WTC11 (cell line): ENCODE results near the gene ASIC3. TPM values are rescaled to one million over a fixed set of nuclear protein-coding genes. Genes with fewer than 3 reads are reported as not detected.

Source experiments
- ATAC-seq: fragments of 200-7000 bp; cut with Tn5 transposase; 2 replicates; pipeline ENCODE4 v1.10.0; 2021; ENCODE audit warnings: mild to moderate bottlenecking, moderate library complexity
- CTCF ChIA-PET: fragments of 300-600 bp; sonication (Branson Sonifier 250); formaldehyde crosslinking; loops from one replicate; lab custom pipeline; 2021; ENCODE audit warnings: antibody characterized with exemption; lab: Charles Lee
- POLR2A ChIA-PET: fragments of 350-600 bp; sonication (Branson Sonifier 250); formaldehyde crosslinking; loops from one replicate; lab custom pipeline; 2021; ENCODE audit warnings: antibody characterized with exemption; lab: Charles Lee
- DNase-seq: peaks from one replicate; pipeline ENCODE4 v3.0.0; 2021; ENCODE audit warnings: low spot score
- H3K27ac Mint-ChIP-seq: 2 replicates; pipeline ENCODE4 v1.8.0; 2021; ENCODE audit warnings: mixed read lengths
- H3K27me3 Mint-ChIP-seq: 2 replicates; pipeline ENCODE4 v1.8.0; 2021; ENCODE audit warnings: low read depth, mild to moderate bottlenecking, moderate library complexity, mixed read lengths
- H3K36me3 Mint-ChIP-seq: 2 replicates; pipeline ENCODE4 v1.8.0; 2021; ENCODE audit warnings: mixed read lengths
- H3K4me1 Mint-ChIP-seq: 2 replicates; pipeline ENCODE4 v1.8.0; 2022; ENCODE audit warnings: mixed read lengths
- H3K4me3 Mint-ChIP-seq: 2 replicates; pipeline ENCODE4 v1.8.0; 2021; ENCODE audit warnings: mild to moderate bottlenecking, moderate library complexity, mixed read lengths
- H3K9me3 Mint-ChIP-seq: 2 replicates; pipeline ENCODE4 v1.8.0; 2021; ENCODE audit warnings: mixed read lengths
- ATF1 ChIP-seq: sonication (generic); formaldehyde crosslinking; IDR thresholded peaks from 2 replicates; pipeline ENCODE4 v1.8.1; 2023; ENCODE audit warnings: mild to moderate bottlenecking, moderate library complexity, missing genetic modification reagents
- CDX4 ChIP-seq: fragments of 250-450 bp; sonication (Bioruptor Pico); IDR thresholded peaks from 2 replicates; pipeline ENCODE4 v1.9.0; 2021; ENCODE audit warnings: moderate library complexity, mild to moderate bottlenecking, inconsistent platforms, borderline replicate concordance
- CREB1 ChIP-seq: sonication (generic); formaldehyde crosslinking; IDR thresholded peaks from 2 replicates; pipeline ENCODE4 v1.8.0; 2023; ENCODE audit warnings: mild to moderate bottlenecking, missing genetic modification reagents
- E2F4 ChIP-seq: sonication (generic); formaldehyde crosslinking; IDR thresholded peaks from 2 replicates; pipeline ENCODE4 v1.8.1; 2022; ENCODE audit warnings: low read depth, mild to moderate bottlenecking, moderate library complexity, missing genetic modification reagents, borderline replicate concordance
- ETV6 ChIP-seq: sonication (generic); formaldehyde crosslinking; IDR thresholded peaks from 2 replicates; pipeline ENCODE4 v1.8.1; 2022; ENCODE audit warnings: mild to moderate bottlenecking, missing genetic modification reagents
- FOXJ3 ChIP-seq: sonication (generic); formaldehyde crosslinking; IDR thresholded peaks from 2 replicates; pipeline ENCODE4 v1.9.0; 2021; ENCODE audit warnings: missing genetic modification reagents, mild to moderate bottlenecking, borderline replicate concordance
- MXD4 ChIP-seq: fragments of 250-450 bp; sonication (Bioruptor Pico); IDR thresholded peaks from 2 replicates; pipeline ENCODE4 v1.8.0; 2021; ENCODE audit warnings: mild to moderate bottlenecking, moderate library complexity, borderline replicate concordance
- MYBL2 ChIP-seq: sonication (generic); formaldehyde crosslinking; IDR thresholded peaks from 2 replicates; pipeline ENCODE4 v1.8.1; 2023; ENCODE audit warnings: mild to moderate bottlenecking, moderate library complexity, missing genetic modification reagents
- NR1H2 ChIP-seq: sonication (generic); formaldehyde crosslinking; IDR thresholded peaks from 2 replicates; pipeline ENCODE4 v1.9.0; 2021; ENCODE audit warnings: mild to moderate bottlenecking, moderate library complexity, missing genetic modification reagents
- NR2C2 ChIP-seq: sonication (generic); formaldehyde crosslinking; IDR thresholded peaks from 2 replicates; pipeline ENCODE4 v1.8.0; 2022; ENCODE audit warnings: mild to moderate bottlenecking, missing genetic modification reagents
- SMAD4 ChIP-seq: sonication (generic); formaldehyde crosslinking; IDR thresholded peaks from 2 replicates; pipeline ENCODE4 v1.8.0; 2022; ENCODE audit warnings: mild to moderate bottlenecking, missing genetic modification reagents
- SOX15 ChIP-seq: fragments of 250-450 bp; sonication (Bioruptor Pico); IDR thresholded peaks from 2 replicates; pipeline ENCODE4 v1.9.0; 2021; ENCODE audit warnings: mild to moderate bottlenecking
- TEAD1 ChIP-seq: sonication (generic); formaldehyde crosslinking; IDR thresholded peaks from 2 replicates; pipeline ENCODE4 v1.8.0; 2022; ENCODE audit warnings: mild to moderate bottlenecking, missing genetic modification reagents
- TEAD4 ChIP-seq: sonication (generic); formaldehyde crosslinking; IDR thresholded peaks from 2 replicates; pipeline ENCODE4 v1.8.0; 2022; ENCODE audit warnings: mild to moderate bottlenecking, missing genetic modification reagents
- ZNF281 ChIP-seq: sonication (generic); formaldehyde crosslinking; IDR thresholded peaks from 2 replicates; pipeline ENCODE4 v1.8.0; 2023; ENCODE audit warnings: mild to moderate bottlenecking, missing genetic modification reagents
- ZNF416 ChIP-seq: fragments of 250-450 bp; sonication (Bioruptor Pico); IDR thresholded peaks from 2 replicates; pipeline ENCODE4 v1.9.0; 2021; ENCODE audit warnings: mild to moderate bottlenecking, inconsistent platforms
- ZNF423 ChIP-seq: fragments of 250-450 bp; sonication (Bioruptor Pico); IDR thresholded peaks from 2 replicates; pipeline ENCODE4 v2.1.2; 2022; ENCODE audit warnings: mild to moderate bottlenecking, moderate library complexity
- ZNF671 ChIP-seq: fragments of 250-450 bp; sonication (Bioruptor Pico); IDR thresholded peaks from 2 replicates; pipeline ENCODE4 v1.8.0; 2021; ENCODE audit warnings: mild to moderate bottlenecking
- total RNA-seq: library from RNA; stranded (reverse); gene quantifications from 3 replicates; pipeline ENCODE4 v1.2.3, GENCODE V29; 2021
- TF ChIP-seq, protein P1 (sequence below): fragments of 250-450 bp; sonication (Bioruptor Pico); IDR thresholded peaks from 2 replicates; pipeline ENCODE4 v1.8.0; 2021; ENCODE audit warnings: mild to moderate bottlenecking
- TF ChIP-seq, protein P2 (sequence below): sonication (generic); formaldehyde crosslinking; IDR thresholded peaks from 2 replicates; pipeline ENCODE4 v1.8.0; 2022; ENCODE audit warnings: missing genetic modification reagents

Gene ASIC3
- total RNA-seq, 1 experiment from 2014 or later = 5.5 TPM

- TF ChIP-seq ATF1 (CRISPR knock-in tag) (no peak), SOX15 (CRISPR knock-in tag) (no peak), NR1H2 (no peak), TEAD1 (CRISPR knock-in tag) (0 out of 2 replicates have a peak, but pooled peaks have one; percentile 41), FOXJ3 (CRISPR knock-in tag) (no peak), MXD4 (no peak), CDX4 (no peak), E2F4 (no peak), ZNF423 (CRISPR knock-in tag) (no peak), ZNF671 (no peak), TEAD4 (CRISPR knock-in tag) (0 out of 2 replicates have a peak, but pooled peaks have one; percentile 9), ETV6 (no peak; the same call in 1 of the 2 replicates), ZNF416 (CRISPR knock-in tag) (no peak), SMAD4 (CRISPR knock-in tag) (no peak), NR2C2 (CRISPR knock-in tag) (no peak)
- TF ChIP-seq, protein P1, sequence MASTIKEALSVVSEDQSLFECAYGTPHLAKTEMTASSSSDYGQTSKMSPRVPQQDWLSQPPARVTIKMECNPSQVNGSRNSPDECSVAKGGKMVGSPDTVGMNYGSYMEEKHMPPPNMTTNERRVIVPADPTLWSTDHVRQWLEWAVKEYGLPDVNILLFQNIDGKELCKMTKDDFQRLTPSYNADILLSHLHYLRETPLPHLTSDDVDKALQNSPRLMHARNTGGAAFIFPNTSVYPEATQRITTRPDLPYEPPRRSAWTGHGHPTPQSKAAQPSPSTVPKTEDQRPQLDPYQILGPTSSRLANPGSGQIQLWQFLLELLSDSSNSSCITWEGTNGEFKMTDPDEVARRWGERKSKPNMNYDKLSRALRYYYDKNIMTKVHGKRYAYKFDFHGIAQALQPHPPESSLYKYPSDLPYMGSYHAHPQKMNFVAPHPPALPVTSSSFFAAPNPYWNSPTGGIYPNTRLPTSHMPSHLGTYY = no peak
Measured at GRCh38 chr7:151080522-151081169, 32.3 kb downstream of the ASIC3 start, which contains the start of gene FASTK (continued).

DNA sequence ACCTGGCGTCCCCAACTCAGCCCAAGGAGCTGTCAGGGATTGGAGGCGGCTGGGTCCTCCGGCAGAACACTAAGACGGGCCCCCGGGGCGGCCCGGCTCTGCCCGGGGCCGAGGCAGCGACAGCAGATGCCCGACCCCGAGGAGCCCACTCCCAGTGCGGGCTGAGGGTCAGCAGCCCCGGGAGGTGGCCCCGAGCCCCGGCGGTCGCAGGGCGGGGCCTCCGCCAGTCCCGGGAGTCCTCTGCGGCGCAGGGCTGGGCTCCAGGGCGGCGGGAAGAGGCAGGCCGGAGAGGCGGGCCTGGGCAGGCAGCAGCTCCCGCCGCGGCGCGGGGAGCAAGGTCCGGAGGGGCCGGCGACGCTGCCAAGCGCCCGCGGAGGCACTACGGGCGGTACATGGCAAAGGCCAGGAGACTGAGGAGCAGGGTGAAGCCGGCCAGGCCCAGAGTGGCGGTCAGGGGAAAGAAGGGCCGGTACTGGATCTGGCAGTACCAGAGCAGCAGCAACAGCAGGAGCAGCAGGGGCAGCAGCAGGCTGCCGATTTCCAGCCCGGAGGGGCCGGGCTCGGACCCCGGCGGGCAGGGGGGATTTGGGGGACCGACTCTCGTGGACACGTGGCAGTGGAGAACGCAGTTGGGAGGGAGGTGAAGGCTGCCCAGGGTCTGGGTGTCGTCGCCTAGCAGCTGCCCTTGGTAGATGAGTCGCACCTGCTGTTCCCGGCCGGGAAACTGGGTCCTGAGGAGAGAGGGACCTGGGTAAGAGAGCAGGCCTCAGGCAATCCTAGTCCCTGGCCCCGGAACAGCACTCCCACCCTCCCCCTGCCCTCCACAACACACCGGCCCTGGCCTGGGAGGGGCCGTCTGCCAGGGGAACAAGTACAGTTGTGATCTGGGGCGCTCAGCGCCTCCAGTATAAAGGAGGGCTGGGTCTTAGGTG is 33.1 kb downstream of the ASIC3 start:
- Mint-ChIP-seq H3K27ac (no peak overlapping the region), H3K4me3 (peak overlapping the region; percentile 87)
- peak; percentile 0 for ATAC-seq

More for the DNA sequence above, 33.1 kb downstream of the ASIC3 start:
- TF ChIP-seq CREB1 (CRISPR knock-in tag) (no peak), MYBL2 (CRISPR knock-in tag) (peak; percentile 6; the same call in 1 of the 2 replicates), CDX4 (no peak), ZNF281 (CRISPR knock-in tag) (no peak)
- TF ChIP-seq, protein P2, sequence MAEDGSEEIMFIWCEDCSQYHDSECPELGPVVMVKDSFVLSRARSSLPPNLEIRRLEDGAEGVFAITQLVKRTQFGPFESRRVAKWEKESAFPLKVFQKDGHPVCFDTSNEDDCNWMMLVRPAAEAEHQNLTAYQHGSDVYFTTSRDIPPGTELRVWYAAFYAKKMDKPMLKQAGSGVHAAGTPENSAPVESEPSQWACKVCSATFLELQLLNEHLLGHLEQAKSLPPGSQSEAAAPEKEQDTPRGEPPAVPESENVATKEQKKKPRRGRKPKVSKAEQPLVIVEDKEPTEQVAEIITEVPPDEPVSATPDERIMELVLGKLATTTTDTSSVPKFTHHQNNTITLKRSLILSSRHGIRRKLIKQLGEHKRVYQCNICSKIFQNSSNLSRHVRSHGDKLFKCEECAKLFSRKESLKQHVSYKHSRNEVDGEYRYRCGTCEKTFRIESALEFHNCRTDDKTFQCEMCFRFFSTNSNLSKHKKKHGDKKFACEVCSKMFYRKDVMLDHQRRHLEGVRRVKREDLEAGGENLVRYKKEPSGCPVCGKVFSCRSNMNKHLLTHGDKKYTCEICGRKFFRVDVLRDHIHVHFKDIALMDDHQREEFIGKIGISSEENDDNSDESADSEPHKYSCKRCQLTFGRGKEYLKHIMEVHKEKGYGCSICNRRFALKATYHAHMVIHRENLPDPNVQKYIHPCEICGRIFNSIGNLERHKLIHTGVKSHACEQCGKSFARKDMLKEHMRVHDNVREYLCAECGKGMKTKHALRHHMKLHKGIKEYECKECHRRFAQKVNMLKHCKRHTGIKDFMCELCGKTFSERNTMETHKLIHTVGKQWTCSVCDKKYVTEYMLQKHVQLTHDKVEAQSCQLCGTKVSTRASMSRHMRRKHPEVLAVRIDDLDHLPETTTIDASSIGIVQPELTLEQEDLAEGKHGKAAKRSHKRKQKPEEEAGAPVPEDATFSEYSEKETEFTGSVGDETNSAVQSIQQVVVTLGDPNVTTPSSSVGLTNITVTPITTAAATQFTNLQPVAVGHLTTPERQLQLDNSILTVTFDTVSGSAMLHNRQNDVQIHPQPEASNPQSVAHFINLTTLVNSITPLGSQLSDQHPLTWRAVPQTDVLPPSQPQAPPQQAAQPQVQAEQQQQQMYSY (CRISPR knock-in tag) = peak; percentile 11; the same call in 1 of the 2 replicates
- H3K4me1 Mint-ChIP-seq = peaks cover 35% of the 10 kb centered on the region
- DNase-seq = peak; percentile 47
- ChIA-PET CTCF (interaction anchor here (0.9 to 1.6 kb wide), 15 partner anchors 10 to 118 kb away, joined by 3 to 14 read pairs (median 5); partner anchors contain the start of gene ABCB8), POLR2A (interaction anchor here (0.5 to 1.6 kb wide), 5 partner anchors 19 to 699 kb away, joined by 3 to 13 read pairs (median 3); no protein-coding TSS in a partner anchor)
- H3K27me3 Mint-ChIP-seq = peaks cover 3% of the 10 kb centered on the region; the same call in 1 of the 2 replicates
- no peaks in the 10 kb centered on the region for H3K36me3 Mint-ChIP-seq
- H3K9me3 Mint-ChIP-seq = no peaks in the 10 kb centered on the region
